Endothelial cell of umbilical vein (primary cell): ENCODE data around the gene TRIM7.

Experiments
- EZH2 ChIP-seq: IDR thresholded peaks from 2 replicates; pipeline ENCODE4 v1.6.1; 2012; ENCODE audit warnings: borderline replicate concordance, low read depth, mild to moderate bottlenecking, moderate library complexity, low read length, inconsistent platforms; ENCODE audit not compliant: severe bottlenecking
- MYC ChIP-seq: IDR thresholded peaks from one replicate; pipeline ENCODE4 v1.6.1; 2011; ENCODE audit warnings: mild to moderate bottlenecking, low read depth, low read length
- POLR2A ChIP-seq: IDR thresholded peaks from 2 replicates; pipeline ENCODE4 v1.6.1; 2012; ENCODE audit warnings: low read depth, mild to moderate bottlenecking, control low read depth, low read length
- TF ChIP-seq, protein P1 (sequence below), 2 donors: IDR thresholded peaks; 1 replicate in 1 of 2; 2 replicates in 1 of 2; pipeline ENCODE4 v1.5.1; 2011; ENCODE audit warnings: low read length in 2 of 2, mild to moderate bottlenecking in 2 of 2, moderate library complexity in 2 of 2, control low read depth in 1 of 2, inconsistent platforms in 1 of 2, low read depth in 1 of 2; ENCODE audit not compliant: insufficient read depth in 1 of 2; ENCODE audit errors: extremely low read depth in 1 of 2
- TF ChIP-seq, protein P2 (sequence below): IDR thresholded peaks from 2 replicates; pipeline ENCODE4 v1.6.1; 2011; ENCODE audit not compliant: insufficient read depth, insufficient read length

DNA sequence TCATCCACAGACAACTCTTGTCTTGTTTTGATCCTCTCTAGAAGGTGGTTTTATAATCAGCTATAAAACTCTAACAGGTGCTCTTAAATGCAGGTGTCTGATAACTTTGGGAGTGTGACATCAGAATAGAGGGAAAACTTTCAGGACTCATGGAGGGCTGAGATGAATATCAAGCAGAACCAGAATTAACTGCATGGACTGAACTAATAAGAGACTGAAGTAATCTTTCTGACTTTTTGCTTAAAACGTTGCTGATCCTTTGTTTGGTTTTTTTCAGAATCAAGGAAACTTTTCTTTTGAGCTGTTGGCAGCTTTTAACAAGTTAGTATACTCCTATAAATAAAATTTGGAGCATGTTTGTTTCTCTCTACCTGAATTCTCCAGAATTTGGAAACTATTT is 59.9 kb downstream of the TRIM7 start:
- TF ChIP-seq, protein P1, sequence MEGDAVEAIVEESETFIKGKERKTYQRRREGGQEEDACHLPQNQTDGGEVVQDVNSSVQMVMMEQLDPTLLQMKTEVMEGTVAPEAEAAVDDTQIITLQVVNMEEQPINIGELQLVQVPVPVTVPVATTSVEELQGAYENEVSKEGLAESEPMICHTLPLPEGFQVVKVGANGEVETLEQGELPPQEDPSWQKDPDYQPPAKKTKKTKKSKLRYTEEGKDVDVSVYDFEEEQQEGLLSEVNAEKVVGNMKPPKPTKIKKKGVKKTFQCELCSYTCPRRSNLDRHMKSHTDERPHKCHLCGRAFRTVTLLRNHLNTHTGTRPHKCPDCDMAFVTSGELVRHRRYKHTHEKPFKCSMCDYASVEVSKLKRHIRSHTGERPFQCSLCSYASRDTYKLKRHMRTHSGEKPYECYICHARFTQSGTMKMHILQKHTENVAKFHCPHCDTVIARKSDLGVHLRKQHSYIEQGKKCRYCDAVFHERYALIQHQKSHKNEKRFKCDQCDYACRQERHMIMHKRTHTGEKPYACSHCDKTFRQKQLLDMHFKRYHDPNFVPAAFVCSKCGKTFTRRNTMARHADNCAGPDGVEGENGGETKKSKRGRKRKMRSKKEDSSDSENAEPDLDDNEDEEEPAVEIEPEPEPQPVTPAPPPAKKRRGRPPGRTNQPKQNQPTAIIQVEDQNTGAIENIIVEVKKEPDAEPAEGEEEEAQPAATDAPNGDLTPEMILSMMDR (IDR thresholded peaks at IDR 0.05; ENCODE audit: extremely low read depth in 1 of 2, insufficient read depth in 1 of 2, low read depth in 1 of 2, low read length in 2 of 2), result no peak
- TF ChIP-seq, protein P2, sequence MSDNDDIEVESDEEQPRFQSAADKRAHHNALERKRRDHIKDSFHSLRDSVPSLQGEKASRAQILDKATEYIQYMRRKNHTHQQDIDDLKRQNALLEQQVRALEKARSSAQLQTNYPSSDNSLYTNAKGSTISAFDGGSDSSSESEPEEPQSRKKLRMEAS, result no peak
- TF ChIP-seq MYC (no peak), EZH2 (no peak), POLR2A (no peak)
